Gastrocnemius medialis (tissue), 4 donors: ENCODE data around the gene TBCK. TPM values are rescaled to one million over a fixed set of nuclear protein-coding genes. Genes with fewer than 3 reads are reported as not detected.

ENCODE experiments used
- ATAC-seq, 2 donors: fragments of 150-250 bp; one replicate each; pipeline ENCODE4 v1.9.1; 2016
- DNase-seq, 2 donors: peaks; one replicate each; pipeline ENCODE4 v3.0.0-alpha.2; 2019
- H3K27ac ChIP-seq, 4 donors: fragments of 200-600 bp; sonication (generic); 1 replicate in 1 of 4; 2 replicates in 3 of 4; pipeline ENCODE4 v1.5.1; 2016 to 2018; ENCODE audit warnings: mild to moderate bottlenecking in 2 of 4, moderate library complexity in 1 of 4
- H3K27me3 ChIP-seq, 3 donors: fragments of 200-600 bp; sonication (generic) in 2 of 3; 1 replicate in 1 of 3; 2 replicates in 2 of 3; pipeline versions ENCODE4 v1.5.1 to v1.6.0; 2016 to 2019; ENCODE audit warnings: mild to moderate bottlenecking in 1 of 3, moderate library complexity in 1 of 3
- H3K36me3 ChIP-seq, 2 donors: fragments of 200-600 bp; sonication (generic) in 1 of 2; one replicate each; pipeline ENCODE4 v1.5.1; 2017 to 2018
- H3K4me1 ChIP-seq, 2 donors: fragments of 200-600 bp; sonication (generic) in 1 of 2; one replicate each; pipeline ENCODE4 v1.5.1; 2016 to 2017; ENCODE audit warnings: mild to moderate bottlenecking in 2 of 2
- H3K4me3 ChIP-seq, 4 donors: fragments of 200-600 bp; sonication (generic) in 3 of 4; 1 replicate in 1 of 4; 2 replicates in 3 of 4; pipeline ENCODE4 v1.5.1; 2016 to 2019; ENCODE audit warnings: mild to moderate bottlenecking in 2 of 4
- H3K9me3 ChIP-seq, 3 donors: fragments of 200-600 bp; sonication (generic) in 2 of 3; 1 replicate in 1 of 3; 2 replicates in 2 of 3; pipeline ENCODE4 v1.5.1; 2016 to 2019
- CTCF ChIP-seq, 5 experiments: fragments of 450-650 bp in 3 of 5; fragments of 200-600 bp in 2 of 5; sonication (generic) in 2 of 5; IDR thresholded peaks in 4 of 5; conservative IDR thresholded peaks in 1 of 5; 1 replicate in 4 of 5; 2 replicates in 1 of 5; pipeline ENCODE4 v1.5.1; 2016 to 2019; ENCODE audit warnings: antibody characterized with exemption in 5 of 5, mild to moderate bottlenecking in 3 of 5, moderate library complexity in 3 of 5
- POLR2A ChIP-seq, 2 donors: fragments of 450-650 bp; IDR thresholded peaks; one replicate each; pipeline ENCODE4 v1.6.1; 2017; ENCODE audit warnings: antibody characterized with exemption in 2 of 2, mild to moderate bottlenecking in 2 of 2, moderate library complexity in 2 of 2
- in situ Hi-C, 4 donors: fragments of 200-750 bp; cut with MboI; loops; one replicate each; pipeline versions ENCODE4 v1.15.0 to v1.8.0; 2017; ENCODE audit warnings: low sequenced_read_pairs in 4 of 4
- intact Hi-C: fragments of 100-400 bp; cut with DNase I; formaldehyde crosslinking; loops from one replicate; pipeline ENCODE4 v1.15.1; 2023; ENCODE audit warnings: low total_unique reads
- total RNA-seq, 4 donors: library from RNA; depleted of rRNA; stranded (reverse); fragments of >200 nt; gene quantifications; one replicate each; pipeline versions ENCODE4 v1.1.0 to v1.2.3, GENCODE V29; 2016

The TBCK gene
- total RNA-seq, 4 donors from 2014 or later: 8.1 to 17.7 (median 12.2) TPM

- Histone ChIP-seq H3K9me3 (no peaks in the 10 kb centered on the region), H3K4me3 (no peak overlapping the region), H3K27me3 (no peaks in the 10 kb centered on the region), H3K27ac (no peak overlapping the region), H3K4me1 (no peaks in the 10 kb centered on the region), H3K36me3 (peaks cover 0 to 12% of the 10 kb centered on the region in 2 donors)
- no peak for DNase-seq
- in situ Hi-C loops: no loop called here
- TF ChIP-seq POLR2A (IDR thresholded peaks at IDR 0.05) (no peak), CTCF (IDR thresholded peaks at IDR 0.05 in 4 of 5, conservative IDR thresholded peaks at IDR 0.05 in 1 of 5) (no peak)
- intact Hi-C loops: no loop called here
- ATAC-seq: no peak
Measured at GRCh38 chr4:106258145-106259045, 57.6 kb downstream of the TBCK start.

GRCh38 chr4:106256190-106256589 is 59.8 kb downstream of the TBCK start:
- ATAC-seq: no peak

GRCh38 chr4:106255195-106255594 is 60.8 kb downstream of the TBCK start:
- DNase-seq (no peak), ATAC-seq (no peak)
- in situ Hi-C loops: no loop called here
- Histone ChIP-seq H3K4me1 (no peaks in the 10 kb centered on the region), H3K27ac (no peak overlapping the region), H3K4me3 (no peak overlapping the region), H3K27me3 (no peaks in the 10 kb centered on the region), H3K9me3 (no peaks in the 10 kb centered on the region), H3K36me3 (peaks cover 0 to 23% of the 10 kb centered on the region in 2 donors)
- TF ChIP-seq POLR2A (IDR thresholded peaks at IDR 0.05) (no peak), CTCF (IDR thresholded peaks at IDR 0.05 in 4 of 5, conservative IDR thresholded peaks at IDR 0.05 in 1 of 5) (no peak)
- intact Hi-C loops: no loop called here

More at GRCh38 chr4:106256190-106256589, 59.8 kb downstream of the TBCK start:
- DNase-seq: no peak
- intact Hi-C loops: no loop called here
- Histone ChIP-seq H3K27ac (no peak overlapping the region), H3K4me3 (no peak overlapping the region), H3K27me3 (no peaks in the 10 kb centered on the region), H3K36me3 (peaks cover 0 to 13% of the 10 kb centered on the region in 2 donors), H3K4me1 (no peaks in the 10 kb centered on the region), H3K9me3 (no peaks in the 10 kb centered on the region)
- in situ Hi-C loops: no loop called here
- TF ChIP-seq POLR2A (IDR thresholded peaks at IDR 0.05): no peak
- no peak for TF ChIP-seq CTCF (IDR thresholded peaks at IDR 0.05 in 4 of 5, conservative IDR thresholded peaks at IDR 0.05 in 1 of 5)

GRCh38 chr4:106253364-106254129 is 62.5 kb downstream of the TBCK start:
- intact Hi-C loops: no loop called here
- ATAC-seq (no peak), DNase-seq (no peak)
- Histone ChIP-seq H3K27me3 (no peaks in the 10 kb centered on the region), H3K36me3 (peaks cover 0 to 37% of the 10 kb centered on the region in 2 donors), H3K4me3 (no peak overlapping the region), H3K4me1 (no peaks in the 10 kb centered on the region), H3K9me3 (no peaks in the 10 kb centered on the region), H3K27ac (no peak overlapping the region)
- in situ Hi-C loops: no loop called here
- no peak for TF ChIP-seq CTCF (IDR thresholded peaks at IDR 0.05 in 4 of 5, conservative IDR thresholded peaks at IDR 0.05 in 1 of 5)
